ENCODE results near the gene CD300LD. TPM values are rescaled to one million over a fixed set of nuclear protein-coding genes. Genes with fewer than 3 reads are reported as not detected.

CD300LD gene
- total RNA-seq, 4 donors from 2014 or later: not detected

GRCh38 chr17:74625661-74626060 is 33.6 kb upstream of the CD300LD start:
- Histone ChIP-seq H3K27ac (no peak overlapping the region), H3K4me1 (no peaks in the 10 kb centered on the region), H3K4me3 (no peak overlapping the region), H3K36me3 (no peaks in the 10 kb centered on the region), H3K27me3 (peaks cover 22% of the 10 kb centered on the region), H3K9me3 (peaks cover 4% of the 10 kb centered on the region)
- WGBS: 67% methylated on average over 3 of the region's 3 CpGs
- no peak for TF ChIP-seq EP300 (IDR thresholded peaks at IDR 0.05)
- TF ChIP-seq CTCF (IDR thresholded peaks at IDR 0.05): no peak
- TF ChIP-seq POLR2AphosphoS5 (IDR thresholded peaks at IDR 0.05): no peak
- no peak for TF ChIP-seq POLR2A (IDR thresholded peaks at IDR 0.05)
- no peak for DNase-seq (ENCODE audit: low spot score in 2 of 2)

GRCh38 chr17:74624131-74624530 is 32.0 kb upstream of the CD300LD start:
- Histone ChIP-seq H3K9me3 (peaks cover 4% of the 10 kb centered on the region), H3K36me3 (no peaks in the 10 kb centered on the region), H3K4me3 (no peak overlapping the region), H3K27ac (no peak overlapping the region), H3K4me1 (peaks cover 1% of the 10 kb centered on the region), H3K27me3 (peaks cover 18% of the 10 kb centered on the region)
- DNase-seq (ENCODE audit: low spot score in 2 of 2): no peak
- TF ChIP-seq EP300 (IDR thresholded peaks at IDR 0.05): no peak
- TF ChIP-seq POLR2A (IDR thresholded peaks at IDR 0.05): no peak
- TF ChIP-seq CTCF (IDR thresholded peaks at IDR 0.05): no peak
- no peak for TF ChIP-seq POLR2AphosphoS5 (IDR thresholded peaks at IDR 0.05)
- WGBS: 97% methylated on average over 1 of the region's 1 CpG

- peaks cover 4% of the 10 kb centered on the region for H3K9me3 ChIP-seq
- TF ChIP-seq EP300 (IDR thresholded peaks at IDR 0.05) (no peak), CTCF (IDR thresholded peaks at IDR 0.05) (no peak), POLR2AphosphoS5 (IDR thresholded peaks at IDR 0.05) (no peak), POLR2A (IDR thresholded peaks at IDR 0.05) (no peak)
- no peak within 1 kb of the TSS for H3K4me3 ChIP-seq
- peaks cover 4% of the 10 kb centered on the region for H3K4me1 ChIP-seq
- peaks cover 18% of the 10 kb centered on the region for H3K27me3 ChIP-seq
- no peak within 1 kb of the TSS for H3K27ac ChIP-seq
- no peak for DNase-seq (ENCODE audit: low spot score in 2 of 2)
- no peaks in the 10 kb centered on the region for H3K36me3 ChIP-seq
- 65% methylated on average over 5 of the region's 5 CpGs for WGBS
Measured at GRCh38 chr17:74623693-74624093, 31.6 kb upstream of the CD300LD start, which contains the start of gene CD300E. TSS of gene CD300E (minus strand) at chr17:74623738. CDS start at chr17:74623621, 117 bp downstream.

- Histone ChIP-seq H3K9me3 (no peaks in the 10 kb centered on the region), H3K27me3 (peaks cover 14% of the 10 kb centered on the region), H3K27ac (no peak overlapping the region), H3K4me3 (no peak overlapping the region), H3K36me3 (no peaks in the 10 kb centered on the region), H3K4me1 (peaks cover 4% of the 10 kb centered on the region)
- DNase-seq (ENCODE audit: low spot score in 2 of 2): no peak
- WGBS: 33% methylated on average over 1 of the region's 2 CpGs
- TF ChIP-seq CTCF (IDR thresholded peaks at IDR 0.05) (no peak), POLR2A (IDR thresholded peaks at IDR 0.05) (no peak), EP300 (IDR thresholded peaks at IDR 0.05) (no peak), POLR2AphosphoS5 (IDR thresholded peaks at IDR 0.05) (no peak)
Measured at GRCh38 chr17:74619077-74619673, 27.1 kb upstream of the CD300LD start.

- TF ChIP-seq POLR2A (IDR thresholded peaks at IDR 0.05) (no peak), POLR2AphosphoS5 (IDR thresholded peaks at IDR 0.05) (no peak), CTCF (IDR thresholded peaks at IDR 0.05) (no peak), EP300 (IDR thresholded peaks at IDR 0.05) (no peak)
- 58% methylated on average over 3 of the region's 3 CpGs for WGBS
- Histone ChIP-seq H3K4me1 (peaks cover 4% of the 10 kb centered on the region), H3K27me3 (peaks cover 17% of the 10 kb centered on the region), H3K9me3 (no peaks in the 10 kb centered on the region), H3K4me3 (no peak overlapping the region), H3K36me3 (no peaks in the 10 kb centered on the region), H3K27ac (no peak overlapping the region)
- DNase-seq (ENCODE audit: low spot score in 2 of 2): no peak
Measured at GRCh38 chr17:74618451-74618850, 26.4 kb upstream of the CD300LD start.
